Mucosa of stomach (tissue), 1 donor: Measurements from ENCODE around the gene RSPO4.

Experiments used
- H3K27me3 ChIP-seq: one replicate; pipeline ENCODE4 v1.7.0; 2013; ENCODE audit warnings: mild to moderate bottlenecking, low read length; ENCODE audit not compliant: control insufficient read depth, insufficient read depth
- H3K36me3 ChIP-seq: one replicate; pipeline ENCODE4 v1.7.0; 2013; ENCODE audit warnings: low read length; ENCODE audit not compliant: control insufficient read depth, insufficient read depth
- H3K4me1 ChIP-seq: one replicate; pipeline ENCODE4 v1.7.0; 2013; ENCODE audit warnings: mild to moderate bottlenecking, low read length; ENCODE audit not compliant: control insufficient read depth, insufficient read depth
- H3K4me3 ChIP-seq: one replicate; pipeline ENCODE4 v1.7.0; 2013; ENCODE audit warnings: low read length
- H3K9ac ChIP-seq: one replicate; pipeline ENCODE4 v1.7.0; 2013; ENCODE audit warnings: mild to moderate bottlenecking, low read length, moderate library complexity
- H3K9me3 ChIP-seq: one replicate; pipeline ENCODE4 v1.7.0; 2013; ENCODE audit warnings: mild to moderate bottlenecking, low read length, moderate library complexity; ENCODE audit not compliant: control insufficient read depth
- donor health status: Pancreatic carcinoma.

The RSPO4 gene

GRCh38 chr20:961768-962167 is 40.3 kb downstream of the RSPO4 start:
- Histone ChIP-seq H3K27me3 (peaks cover 18% of the 10 kb centered on the region), H3K4me1 (no peaks in the 10 kb centered on the region), H3K9me3 (no peaks in the 10 kb centered on the region), H3K4me3 (no peak overlapping the region), H3K9ac (no peak overlapping the region), H3K36me3 (no peaks in the 10 kb centered on the region)

- H3K36me3 ChIP-seq: no peaks in the 10 kb centered on the region
- H3K9me3 ChIP-seq: no peaks in the 10 kb centered on the region
- H3K4me1 ChIP-seq: no peaks in the 10 kb centered on the region
- H3K9ac ChIP-seq: no peak overlapping the region
- H3K27me3 ChIP-seq: peaks cover 11% of the 10 kb centered on the region
- H3K4me3 ChIP-seq: no peak overlapping the region
These were observed 42.0 kb downstream of the RSPO4 start for GRCh38 chr20:959996-960615.

GRCh38 chr20:958936-959815 is 42.9 kb downstream of the RSPO4 start:
- H3K4me1 ChIP-seq: no peaks in the 10 kb centered on the region
- peaks cover 17% of the 10 kb centered on the region for H3K27me3 ChIP-seq
- H3K9ac ChIP-seq: no peak overlapping the region
- no peaks in the 10 kb centered on the region for H3K9me3 ChIP-seq
- no peaks in the 10 kb centered on the region for H3K36me3 ChIP-seq
- no peak overlapping the region for H3K4me3 ChIP-seq

GRCh38 chr20:957544-957943 is 44.6 kb downstream of the RSPO4 start:
- no peak overlapping the region for H3K9ac ChIP-seq
- H3K9me3 ChIP-seq: no peaks in the 10 kb centered on the region
- H3K4me3 ChIP-seq: no peak overlapping the region
- H3K4me1 ChIP-seq: no peaks in the 10 kb centered on the region
- peaks cover 17% of the 10 kb centered on the region for H3K27me3 ChIP-seq
- H3K36me3 ChIP-seq: no peaks in the 10 kb centered on the region

- peaks cover 17% of the 10 kb centered on the region for H3K27me3 ChIP-seq
- no peak overlapping the region for H3K9ac ChIP-seq
- H3K4me3 ChIP-seq: no peak overlapping the region
These were observed 45.7 kb downstream of the RSPO4 start for GRCh38 chr20:956330-956951.

GRCh38 chr20:955656-956055 is 46.5 kb downstream of the RSPO4 start:
- Histone ChIP-seq H3K4me3 (no peak overlapping the region), H3K4me1 (no peaks in the 10 kb centered on the region), H3K9ac (no peak overlapping the region), H3K27me3 (peaks cover 17% of the 10 kb centered on the region), H3K36me3 (no peaks in the 10 kb centered on the region), H3K9me3 (no peaks in the 10 kb centered on the region)

More at GRCh38 chr20:956330-956951, 45.7 kb downstream of the RSPO4 start:
- no peaks in the 10 kb centered on the region for H3K36me3 ChIP-seq
- H3K9me3 ChIP-seq: no peaks in the 10 kb centered on the region
- H3K4me1 ChIP-seq: no peaks in the 10 kb centered on the region

- Histone ChIP-seq H3K27me3 (peaks cover 20% of the 10 kb centered on the region), H3K4me3 (no peak overlapping the region)
These were observed 47.0 kb downstream of the RSPO4 start for GRCh38 chr20:955111-955510.

GRCh38 chr20:953742-954141 is 48.4 kb downstream of the RSPO4 start:
- Histone ChIP-seq H3K4me1 (no peaks in the 10 kb centered on the region), H3K9me3 (no peaks in the 10 kb centered on the region), H3K36me3 (no peaks in the 10 kb centered on the region), H3K9ac (no peak overlapping the region), H3K4me3 (no peak overlapping the region), H3K27me3 (peaks cover 14% of the 10 kb centered on the region)

More at GRCh38 chr20:955111-955510, 47.0 kb downstream of the RSPO4 start:
- Histone ChIP-seq H3K36me3 (no peaks in the 10 kb centered on the region), H3K9ac (no peak overlapping the region), H3K4me1 (no peaks in the 10 kb centered on the region), H3K9me3 (no peaks in the 10 kb centered on the region)

- no peak overlapping the region for H3K9ac ChIP-seq
These were observed 49.8 kb downstream of the RSPO4 start for GRCh38 chr20:952196-952795.

GRCh38 chr20:951384-952169 is 50.5 kb downstream of the RSPO4 start:
- Histone ChIP-seq H3K9ac (no peak overlapping the region), H3K4me1 (no peaks in the 10 kb centered on the region), H3K4me3 (no peak overlapping the region), H3K9me3 (no peaks in the 10 kb centered on the region), H3K36me3 (no peaks in the 10 kb centered on the region), H3K27me3 (peaks cover 9% of the 10 kb centered on the region)

More at GRCh38 chr20:952196-952795, 49.8 kb downstream of the RSPO4 start:
- Histone ChIP-seq H3K4me1 (no peaks in the 10 kb centered on the region), H3K9me3 (no peaks in the 10 kb centered on the region), H3K4me3 (no peak overlapping the region), H3K27me3 (peaks cover 9% of the 10 kb centered on the region), H3K36me3 (no peaks in the 10 kb centered on the region)

GRCh38 chr20:949717-950116 is 52.4 kb downstream of the RSPO4 start:
- H3K36me3 ChIP-seq: no peaks in the 10 kb centered on the region
- H3K9ac ChIP-seq: no peak overlapping the region
- H3K4me3 ChIP-seq: no peak overlapping the region
- peaks cover 9% of the 10 kb centered on the region for H3K27me3 ChIP-seq
- H3K9me3 ChIP-seq: no peaks in the 10 kb centered on the region
- H3K4me1 ChIP-seq: peaks cover 8% of the 10 kb centered on the region
